Loucy (cell line): ENCODE measurements around the gene SPPL3.

Source experiments
- H2AFZ ChIP-seq: fragments of 200-600 bp; sonication (generic); 2 replicates; pipeline ENCODE4 v1.6.0; 2016; ENCODE audit warnings: antibody characterized with exemption, mild to moderate bottlenecking, low read length, moderate library complexity
- H3F3A ChIP-seq: fragments of 200-600 bp; 2 replicates; pipeline ENCODE4 v1.6.0; 2016; ENCODE audit warnings: antibody characterized with exemption, low read depth, mild to moderate bottlenecking
- H3K27me3 ChIP-seq: fragments of 200-600 bp; sonication (generic); 2 replicates; pipeline ENCODE4 v1.6.1; 2014; ENCODE audit warnings: low read length, mild to moderate bottlenecking; ENCODE audit not compliant: insufficient read depth, poor library complexity, severe bottlenecking
- H3K36me3 ChIP-seq: fragments of 200-600 bp; sonication (generic); 2 replicates; pipeline ENCODE4 v1.6.1; 2016; ENCODE audit warnings: low read length; ENCODE audit not compliant: insufficient read depth
- H3K4me1 ChIP-seq: fragments of 200-600 bp; sonication (generic); 2 replicates; pipeline ENCODE4 v1.5.1; 2014; ENCODE audit warnings: low read length, mild to moderate bottlenecking; ENCODE audit not compliant: insufficient read depth, poor library complexity, severe bottlenecking
- H3K4me2 ChIP-seq: fragments of 200-600 bp; sonication (generic); 2 replicates; pipeline ENCODE4 v1.6.0; 2014; ENCODE audit warnings: antibody characterized with exemption, low read length, low read depth, mild to moderate bottlenecking; ENCODE audit not compliant: poor library complexity, severe bottlenecking
- H3K4me3 ChIP-seq: fragments of 200-600 bp; sonication (generic); 2 replicates; pipeline ENCODE4 v1.5.1; 2014; ENCODE audit warnings: low read length, mild to moderate bottlenecking, mixed read lengths; ENCODE audit not compliant: poor library complexity, severe bottlenecking
- H3K79me2 ChIP-seq: fragments of 200-600 bp; sonication (generic); 2 replicates; pipeline ENCODE4 v1.6.1; 2014; ENCODE audit warnings: low read length; ENCODE audit not compliant: insufficient read depth
- H3K9ac ChIP-seq: fragments of 200-600 bp; sonication (generic); 2 replicates; pipeline ENCODE4 v1.6.0; 2014; ENCODE audit warnings: mild to moderate bottlenecking, low read depth, low read length, moderate library complexity; ENCODE audit not compliant: poor library complexity, severe bottlenecking
- H3K9me2 ChIP-seq: fragments of 200-600 bp; sonication (generic); replicated peaks from 2 replicates; pipeline ENCODE4 v1.6.1; 2016; ENCODE audit warnings: low read depth, low read length, mixed read lengths
- H3K9me3 ChIP-seq: fragments of 200-600 bp; sonication (generic); 2 replicates; pipeline ENCODE4 v1.6.1; 2014; ENCODE audit warnings: mild to moderate bottlenecking, antibody characterized with exemption, low read length, low read depth; ENCODE audit not compliant: insufficient read depth
- H4K20me1 ChIP-seq: fragments of 200-600 bp; sonication (generic); 2 replicates; pipeline ENCODE4 v1.6.0; 2014; ENCODE audit warnings: antibody characterized with exemption, low read length, mild to moderate bottlenecking; ENCODE audit not compliant: insufficient read depth, poor library complexity, severe bottlenecking
- EZH2phosphoT487 ChIP-seq: fragments of 200-600 bp; IDR thresholded peaks from 2 replicates; pipeline ENCODE4 v1.6.1; 2018; ENCODE audit warnings: antibody characterized with exemption, mild to moderate bottlenecking, moderate library complexity, borderline replicate concordance
- TF ChIP-seq, protein P1 (sequence below): fragments of 200-600 bp; sonication (generic); conservative IDR thresholded peaks from 2 replicates; pipeline ENCODE4 v1.5.1; 2014; ENCODE audit warnings: mild to moderate bottlenecking, antibody characterized with exemption, low read length

SPPL3 gene

DNA sequence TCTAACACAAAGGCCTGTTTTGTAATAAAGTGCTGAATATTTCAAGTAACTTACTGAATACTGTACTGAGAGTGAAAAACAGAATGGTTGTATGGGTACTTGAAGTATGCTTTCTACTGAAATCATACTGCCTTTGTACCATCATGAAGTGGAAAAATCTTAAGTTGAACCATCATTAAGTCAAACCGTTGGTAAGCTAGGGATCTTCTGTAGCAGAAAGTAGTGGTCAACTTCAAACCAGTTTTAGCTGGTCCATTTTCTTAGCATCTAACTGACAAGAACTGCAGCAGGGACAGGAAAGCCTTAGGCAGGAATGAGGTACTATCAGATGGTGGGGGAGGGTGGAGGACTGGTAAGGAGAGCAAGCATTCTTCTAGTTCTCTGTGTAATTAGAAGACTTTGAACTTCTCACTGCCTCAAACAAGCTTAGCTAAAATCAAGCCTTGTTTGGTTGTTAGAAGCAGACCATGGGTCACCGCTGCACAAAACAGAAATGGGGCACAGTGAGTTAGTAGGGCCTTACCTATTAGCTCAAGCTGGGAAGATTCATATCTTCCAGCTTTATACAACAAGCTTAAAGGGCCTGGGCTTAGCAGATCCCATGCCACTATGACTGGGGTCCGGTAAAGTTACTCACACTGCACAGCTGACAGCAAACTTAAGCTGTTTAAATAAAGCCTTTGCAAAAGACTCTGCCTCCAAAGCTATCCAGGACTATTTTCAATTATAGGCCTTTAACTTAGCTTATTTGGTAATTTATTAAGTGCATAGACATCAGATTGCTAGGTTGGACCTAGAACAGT lies 104.7 kb downstream of the SPPL3 start:
- Histone ChIP-seq H3K27me3 (no peaks in the 10 kb centered on the region), H3K9ac (no peak overlapping the region), H3K4me1 (peaks cover 32% of the 10 kb centered on the region), H3K9me3 (peaks cover 21% of the 10 kb centered on the region; the same call in 1 of the 2 replicates), H4K20me1 (peaks cover 20% of the 10 kb centered on the region), H3K79me2 (peaks cover 28% of the 10 kb centered on the region; the same call in 1 of the 2 replicates), H2AFZ (no peak overlapping the region), H3K4me2 (peak overlapping the region; percentile 22), H3K4me3 (no peak overlapping the region), H3F3A (no peaks in the 10 kb centered on the region), H3K9me2 (no peaks in the 10 kb centered on the region), H3K36me3 (peaks cover 21% of the 10 kb centered on the region; the same call in 1 of the 2 replicates)
- TF ChIP-seq, protein P1, sequence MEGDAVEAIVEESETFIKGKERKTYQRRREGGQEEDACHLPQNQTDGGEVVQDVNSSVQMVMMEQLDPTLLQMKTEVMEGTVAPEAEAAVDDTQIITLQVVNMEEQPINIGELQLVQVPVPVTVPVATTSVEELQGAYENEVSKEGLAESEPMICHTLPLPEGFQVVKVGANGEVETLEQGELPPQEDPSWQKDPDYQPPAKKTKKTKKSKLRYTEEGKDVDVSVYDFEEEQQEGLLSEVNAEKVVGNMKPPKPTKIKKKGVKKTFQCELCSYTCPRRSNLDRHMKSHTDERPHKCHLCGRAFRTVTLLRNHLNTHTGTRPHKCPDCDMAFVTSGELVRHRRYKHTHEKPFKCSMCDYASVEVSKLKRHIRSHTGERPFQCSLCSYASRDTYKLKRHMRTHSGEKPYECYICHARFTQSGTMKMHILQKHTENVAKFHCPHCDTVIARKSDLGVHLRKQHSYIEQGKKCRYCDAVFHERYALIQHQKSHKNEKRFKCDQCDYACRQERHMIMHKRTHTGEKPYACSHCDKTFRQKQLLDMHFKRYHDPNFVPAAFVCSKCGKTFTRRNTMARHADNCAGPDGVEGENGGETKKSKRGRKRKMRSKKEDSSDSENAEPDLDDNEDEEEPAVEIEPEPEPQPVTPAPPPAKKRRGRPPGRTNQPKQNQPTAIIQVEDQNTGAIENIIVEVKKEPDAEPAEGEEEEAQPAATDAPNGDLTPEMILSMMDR: no peak
- no peak for TF ChIP-seq EZH2phosphoT487

DNA sequence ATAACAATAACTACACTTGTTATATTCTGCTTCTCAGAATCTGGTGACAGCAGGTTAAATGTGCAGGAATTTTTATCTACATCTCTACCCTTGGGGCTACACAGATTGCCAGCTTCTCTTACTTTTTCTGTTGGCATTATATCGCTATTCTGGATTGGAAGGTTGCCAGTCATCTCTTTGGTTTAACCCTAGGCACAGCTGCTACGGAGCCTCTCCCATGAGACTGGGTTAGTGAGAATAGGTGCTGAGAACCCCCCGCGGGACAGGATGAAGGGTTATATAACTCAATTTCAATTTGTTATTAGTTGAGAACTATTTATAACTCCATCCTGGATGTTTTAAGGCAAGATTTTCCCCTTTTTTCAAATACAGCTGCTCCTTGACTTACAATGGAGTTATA lies 105.5 kb downstream of the SPPL3 start:
- Histone ChIP-seq H3K4me1 (peaks cover 32% of the 10 kb centered on the region), H3K9me3 (peaks cover 26% of the 10 kb centered on the region; the same call in 1 of the 2 replicates), H2AFZ (no peak overlapping the region), H3F3A (no peaks in the 10 kb centered on the region), H3K4me2 (no peak overlapping the region), H3K9ac (no peak overlapping the region), H4K20me1 (peaks cover 20% of the 10 kb centered on the region), H3K79me2 (peaks cover 22% of the 10 kb centered on the region; the same call in 1 of the 2 replicates), H3K36me3 (peaks cover 21% of the 10 kb centered on the region; the same call in 1 of the 2 replicates), H3K27me3 (no peaks in the 10 kb centered on the region), H3K9me2 (no peaks in the 10 kb centered on the region), H3K4me3 (no peak overlapping the region)
- TF ChIP-seq, protein P1: no peak
- no peak for TF ChIP-seq EZH2phosphoT487

DNA sequence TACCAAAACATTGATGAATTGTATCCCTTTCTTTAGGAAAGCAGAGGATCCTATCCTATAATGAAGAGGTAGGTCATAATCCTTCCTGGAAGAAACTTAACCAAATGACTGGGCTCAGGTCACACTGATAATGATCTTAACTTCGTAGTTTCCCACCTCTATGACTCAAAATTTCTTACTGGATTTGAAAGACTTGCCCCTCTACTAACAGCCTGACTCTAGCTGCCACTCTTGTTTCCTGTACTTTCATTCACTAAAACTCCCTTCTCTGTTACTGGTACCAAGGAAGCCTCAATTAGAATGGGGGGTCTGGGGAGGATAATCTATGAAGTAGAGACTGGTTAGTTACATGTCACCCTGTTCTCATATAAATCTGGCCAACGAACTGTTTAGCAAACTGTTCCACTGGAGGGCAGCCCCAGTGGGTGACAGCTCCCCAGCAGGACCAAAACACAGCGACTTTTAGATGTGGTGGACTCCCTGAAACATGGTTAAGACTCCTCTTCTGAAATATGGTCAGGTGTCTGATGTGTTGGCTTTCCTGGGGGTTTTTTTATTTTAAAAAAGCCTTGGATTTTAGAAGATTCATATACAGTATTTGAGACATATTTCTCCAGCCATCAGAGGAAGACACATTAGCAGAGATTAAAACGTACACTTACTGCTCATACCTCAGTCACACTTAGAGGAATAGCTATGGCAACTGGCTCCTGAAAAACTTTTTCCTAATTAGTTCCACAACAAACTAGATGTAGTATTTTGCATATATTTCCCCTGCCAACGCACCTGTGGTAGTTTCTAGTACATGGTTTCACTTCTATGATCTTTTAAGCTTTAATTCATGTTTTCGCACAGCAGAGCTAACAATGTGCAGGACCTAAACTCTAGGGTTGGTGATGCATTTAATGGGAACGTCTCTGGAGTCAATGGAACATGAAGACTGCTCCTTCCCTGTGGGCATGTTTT lies 106.2 kb downstream of the SPPL3 start:
- H3K79me2 ChIP-seq: peaks cover 28% of the 10 kb centered on the region; the same call in 1 of the 2 replicates
- peaks cover 27% of the 10 kb centered on the region; the same call in 1 of the 2 replicates for H3K9me3 ChIP-seq
- H4K20me1 ChIP-seq: peaks cover 17% of the 10 kb centered on the region
- no peaks in the 10 kb centered on the region for H3F3A ChIP-seq
- H3K9me2 ChIP-seq: no peaks in the 10 kb centered on the region
- H2AFZ ChIP-seq: no peak overlapping the region
- no peaks in the 10 kb centered on the region for H3K27me3 ChIP-seq
- peaks cover 21% of the 10 kb centered on the region; the same call in 1 of the 2 replicates for H3K36me3 ChIP-seq
- peaks cover 29% of the 10 kb centered on the region for H3K4me1 ChIP-seq
- H3K4me2 ChIP-seq: no peak overlapping the region
- TF ChIP-seq, protein P1: no peak
- TF ChIP-seq EZH2phosphoT487: no peak
- no peak overlapping the region for H3K9ac ChIP-seq
- no peak overlapping the region for H3K4me3 ChIP-seq
